GM12891 (cell line): ENCODE data around the gene SMAD9. TPM values are rescaled to one million over a fixed set of nuclear protein-coding genes. Genes with fewer than 3 reads are reported as not detected.
A peak's percentile ranks its signal among the peaks of the same experiment; 100 is the strongest.

Experiments used
- DNase-seq: peaks from one replicate; pipeline ENCODE4 v3.0.0; 2011; ENCODE audit warnings: low spot score; ENCODE audit not compliant: insufficient read length
- FAIRE-seq: peaks from 2 replicates; lab custom pipeline; 2011; peaks lifted over from hg19 to GRCh38; lab: Jason Lieb, UNC
- PAX5 ChIP-seq: IDR thresholded peaks from 2 replicates; pipeline ENCODE4 v1.6.1; 2011; ENCODE audit warnings: low read length, moderate library complexity, mild to moderate bottlenecking; ENCODE audit not compliant: insufficient read depth, severe bottlenecking
- POLR2A ChIP-seq: IDR thresholded peaks from 2 replicates; pipeline ENCODE4 v1.6.1; 2011; ENCODE audit warnings: low read depth, low read length, control low read depth
- POLR2AphosphoS5 ChIP-seq: IDR thresholded peaks from 2 replicates; pipeline ENCODE4 v1.6.1; 2011; ENCODE audit warnings: low read depth, low read length, control low read depth
- POU2F2 ChIP-seq: IDR thresholded peaks from 2 replicates; pipeline ENCODE4 v1.6.1; 2011; ENCODE audit warnings: low read depth, mild to moderate bottlenecking, control low read depth, low read length, moderate library complexity
- SPI1 ChIP-seq: IDR thresholded peaks from 2 replicates; pipeline ENCODE4 v1.6.1; 2011; ENCODE audit warnings: low read depth, low read length, control low read depth
- TAF1 ChIP-seq: IDR thresholded peaks from 2 replicates; pipeline ENCODE4 v1.6.1; 2011; ENCODE audit warnings: low read depth, low read length, control low read depth
- polyA plus RNA-seq: library from polyadenylated mRNA; unstranded; fragments of >200 nt; gene quantifications from one replicate; pipeline ENCODE4 v1.2.1, GENCODE V29; 2012; ENCODE audit warnings: low read depth, missing spikeins, inconsistent platforms; ENCODE audit not compliant: missing spikeins

SMAD9 gene
- 0.05 TPM for polyA plus RNA-seq

DNA sequence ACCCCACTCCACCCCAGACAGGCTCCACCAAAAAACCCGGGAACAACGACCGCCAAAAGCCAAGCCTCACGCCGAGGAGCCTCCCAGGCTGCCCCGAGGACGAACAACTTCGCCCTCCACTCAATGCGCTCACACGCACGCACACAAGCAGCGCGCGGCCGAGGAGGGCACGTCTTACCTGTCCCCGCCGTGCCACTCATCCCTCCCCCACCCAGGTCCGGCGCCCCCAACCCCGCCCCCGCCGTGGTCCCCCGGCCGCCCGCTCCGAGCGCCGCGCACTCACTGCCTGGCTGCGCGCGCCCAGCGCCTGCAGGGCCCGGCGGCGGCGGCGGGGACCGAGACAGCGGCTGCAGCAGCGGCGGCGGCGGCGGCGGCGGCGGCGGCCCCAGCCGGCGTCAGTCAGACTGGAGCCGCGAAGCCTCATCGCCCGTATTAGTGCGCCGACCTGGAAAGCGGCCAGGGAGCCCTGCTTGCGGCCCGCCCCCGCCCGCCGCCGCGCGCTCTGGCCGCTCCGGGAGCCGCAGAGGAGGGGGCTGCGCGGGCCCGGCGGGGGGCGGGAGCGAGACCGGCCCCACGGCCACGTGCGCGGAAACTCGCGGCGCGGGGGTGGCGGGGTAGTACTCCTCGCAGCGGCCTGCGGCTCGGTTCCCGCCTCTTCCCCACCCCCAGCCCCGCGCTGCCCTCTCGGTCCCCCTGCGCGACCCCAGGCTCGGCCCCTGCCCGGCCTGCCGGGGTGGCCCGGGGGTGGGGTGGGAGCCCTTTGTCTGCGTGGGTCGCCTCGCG, at the start of gene SMAD9:
Gene SMAD9 (minus strand): TSS at position 406 of the 783 bp plus-strand sequence. CDS start 40,549 bp downstream, outside the sequence.
- no peak for TF ChIP-seq SPI1
- TF ChIP-seq POLR2AphosphoS5 = no peak
- no peak for TF ChIP-seq POLR2A
- no peak for FAIRE-seq
- DNase-seq = peak; percentile 43

DNA sequence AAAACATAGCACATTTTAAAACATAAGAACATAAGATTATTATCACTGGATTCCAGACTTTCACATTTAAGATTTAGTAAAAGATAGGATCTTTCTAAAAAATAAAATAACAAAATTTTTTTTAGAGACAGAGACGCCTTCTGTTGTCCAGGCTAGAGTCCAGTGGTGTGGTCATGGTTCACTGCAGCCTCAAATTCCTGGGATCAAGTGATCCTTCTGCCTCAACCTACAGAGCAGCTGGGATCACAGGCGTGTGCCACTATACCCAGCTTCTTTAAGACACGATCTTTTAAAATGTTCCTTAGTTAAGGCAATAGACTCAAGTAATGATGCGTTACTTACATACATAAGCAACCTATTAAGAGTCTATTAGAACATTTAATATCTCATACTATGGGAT, 46.4 kb upstream of the SMAD9 start:
- DNase-seq = no peak
- no peak for TF ChIP-seq POLR2AphosphoS5
- TF ChIP-seq PAX5 = no peak
- TF ChIP-seq POU2F2 = no peak
- TF ChIP-seq SPI1 = no peak
- TF ChIP-seq TAF1 = no peak
- TF ChIP-seq POLR2A = no peak
- no peak for FAIRE-seq

DNA sequence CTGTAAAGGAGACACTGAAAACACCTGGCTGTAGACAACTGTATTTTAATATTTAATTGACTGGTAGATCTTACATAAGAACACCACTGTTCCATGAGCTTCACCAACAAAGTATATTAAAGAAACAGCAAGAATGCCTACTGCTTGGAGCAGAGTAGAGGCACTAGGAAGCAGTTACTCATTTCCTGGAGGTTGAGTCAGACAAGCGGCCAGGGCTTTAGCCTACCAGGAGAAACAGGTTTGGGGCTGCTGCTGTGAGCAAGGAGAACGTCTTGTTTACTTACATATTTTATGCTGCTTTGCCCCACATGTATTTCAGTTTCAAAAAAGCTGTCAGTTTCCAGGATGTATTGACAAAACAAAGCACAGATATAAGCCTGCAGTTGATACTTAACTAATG, 45.7 kb upstream of the SMAD9 start:
- FAIRE-seq = no peak
- DNase-seq = no peak
- TF ChIP-seq POU2F2 (no peak), POLR2AphosphoS5 (no peak), POLR2A (no peak), SPI1 (no peak), TAF1 (no peak), PAX5 (no peak)

DNA sequence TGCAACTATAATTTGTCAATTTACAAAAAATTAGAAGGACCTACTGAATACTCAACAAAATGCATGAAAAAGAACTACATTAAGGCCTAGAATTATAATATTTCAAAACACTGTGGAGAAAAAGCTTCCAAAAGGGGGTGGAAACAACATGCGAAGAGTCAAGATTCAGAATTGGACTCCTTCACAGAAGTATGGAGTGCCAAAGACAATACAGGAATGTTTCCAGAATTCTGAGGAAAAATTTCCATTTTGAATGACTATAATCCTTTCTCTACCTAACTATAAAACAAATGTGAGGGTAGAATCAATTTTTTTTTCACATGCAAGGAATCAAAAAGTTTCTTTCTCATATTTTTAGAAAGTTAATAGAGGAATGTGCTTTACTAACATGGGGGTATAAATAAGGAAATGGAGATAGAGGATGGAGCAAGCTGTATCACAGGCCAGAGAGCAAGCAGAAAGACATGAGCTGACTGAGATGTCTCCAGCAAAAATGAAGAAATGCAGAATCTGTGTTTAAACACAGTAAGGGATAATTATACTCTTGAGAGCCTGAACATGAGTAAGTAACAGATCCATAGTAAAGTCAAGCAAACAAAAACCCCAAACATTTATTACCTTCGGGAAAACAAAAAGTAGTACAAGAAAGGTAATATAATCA, 39.5 kb upstream of the SMAD9 start:
- DNase-seq (no peak), FAIRE-seq (no peak)
- TF ChIP-seq POLR2AphosphoS5 (no peak), SPI1 (no peak), PAX5 (no peak), TAF1 (no peak), POU2F2 (no peak), POLR2A (no peak)

DNA sequence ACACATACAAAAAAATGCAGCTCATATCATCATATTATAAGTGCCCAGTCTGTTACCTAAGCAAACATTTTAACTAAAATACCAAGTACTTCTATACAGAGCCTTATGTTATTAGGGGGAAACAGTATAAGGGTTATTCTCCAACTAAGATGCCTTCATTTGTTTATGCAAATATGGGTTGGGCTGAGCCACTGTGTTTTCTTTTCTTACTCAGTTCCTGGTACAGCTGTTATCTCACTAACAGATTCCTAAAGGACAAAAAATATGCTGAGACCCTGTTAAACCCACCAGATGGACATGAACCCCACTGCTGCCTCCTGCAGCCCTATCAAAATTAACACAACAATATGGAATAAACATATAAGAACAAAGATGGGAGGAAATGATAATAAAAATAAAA, 34.5 kb upstream of the SMAD9 start:
- TF ChIP-seq POU2F2 (no peak), TAF1 (no peak), SPI1 (no peak), POLR2A (no peak), PAX5 (no peak), POLR2AphosphoS5 (no peak)
- FAIRE-seq = no peak
- DNase-seq = no peak

DNA sequence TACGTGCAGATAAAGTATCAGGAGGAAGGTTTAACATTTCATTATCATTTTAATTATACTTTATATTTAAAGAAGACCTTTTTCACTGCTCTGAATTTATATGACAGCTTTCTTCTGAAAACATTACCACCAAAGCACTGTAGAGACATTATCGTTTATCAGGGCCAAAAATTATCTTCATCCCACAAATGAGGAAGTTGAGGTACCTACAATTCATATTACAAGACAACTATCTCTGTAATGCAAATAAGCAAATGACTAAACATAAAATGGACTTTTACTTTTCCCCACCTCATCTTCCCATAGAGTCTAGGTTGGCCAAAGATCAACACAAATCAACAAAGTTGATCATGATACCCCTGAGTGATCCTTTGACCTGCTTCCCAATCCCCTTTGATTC, 30.9 kb upstream of the SMAD9 start:
- TF ChIP-seq POLR2AphosphoS5 = no peak
- no peak for TF ChIP-seq SPI1
- no peak for TF ChIP-seq POU2F2
- no peak for TF ChIP-seq PAX5
- TF ChIP-seq TAF1 = no peak
- no peak for TF ChIP-seq POLR2A
- DNase-seq (no peak), FAIRE-seq (peak; percentile 40)

DNA sequence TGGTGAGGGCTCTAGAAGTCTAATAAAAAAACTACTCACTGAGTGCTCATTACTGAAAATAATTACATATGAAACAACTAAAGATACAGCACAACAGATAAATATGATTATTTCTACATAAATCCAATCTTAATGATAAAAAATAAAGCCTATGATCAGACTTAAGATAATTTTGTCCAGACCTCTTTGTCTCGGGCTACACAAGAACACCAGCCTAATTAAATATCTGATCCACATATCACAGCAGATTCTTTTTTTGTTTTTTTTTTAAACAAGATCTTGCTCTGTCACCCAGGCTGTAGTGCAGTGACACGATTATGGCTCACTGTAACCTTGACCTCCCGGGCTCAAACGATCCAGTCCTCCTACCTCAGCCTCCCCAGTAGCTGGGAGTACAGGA, 30.3 kb upstream of the SMAD9 start:
- DNase-seq (no peak), FAIRE-seq (no peak)
- TF ChIP-seq TAF1 (no peak), PAX5 (no peak), POLR2A (no peak), SPI1 (no peak), POU2F2 (no peak), POLR2AphosphoS5 (no peak)

DNA sequence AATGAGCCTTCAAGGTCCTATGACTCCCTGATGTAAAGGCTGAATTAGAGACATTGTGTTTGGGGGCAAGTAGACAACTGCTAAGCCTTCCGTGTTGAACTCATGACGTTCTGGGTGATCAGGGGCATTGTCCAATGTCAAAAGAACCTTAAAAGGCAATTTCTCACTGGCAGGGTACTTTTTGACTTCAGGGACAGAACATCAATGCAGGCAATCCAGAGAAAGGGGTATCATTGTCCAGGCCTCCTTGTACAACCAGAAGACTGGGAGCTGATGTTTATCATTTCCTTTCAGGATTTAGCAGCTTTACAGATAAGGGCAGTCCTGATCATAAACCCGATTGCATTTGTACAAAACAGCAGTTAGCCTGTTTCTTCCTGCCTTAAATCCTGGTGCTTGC, 25.0 kb upstream of the SMAD9 start:
- TF ChIP-seq POU2F2 = no peak
- no peak for TF ChIP-seq POLR2AphosphoS5
- TF ChIP-seq PAX5 = no peak
- no peak for TF ChIP-seq POLR2A
- no peak for TF ChIP-seq TAF1
- TF ChIP-seq SPI1 = no peak
- FAIRE-seq = no peak
- DNase-seq = no peak

DNA sequence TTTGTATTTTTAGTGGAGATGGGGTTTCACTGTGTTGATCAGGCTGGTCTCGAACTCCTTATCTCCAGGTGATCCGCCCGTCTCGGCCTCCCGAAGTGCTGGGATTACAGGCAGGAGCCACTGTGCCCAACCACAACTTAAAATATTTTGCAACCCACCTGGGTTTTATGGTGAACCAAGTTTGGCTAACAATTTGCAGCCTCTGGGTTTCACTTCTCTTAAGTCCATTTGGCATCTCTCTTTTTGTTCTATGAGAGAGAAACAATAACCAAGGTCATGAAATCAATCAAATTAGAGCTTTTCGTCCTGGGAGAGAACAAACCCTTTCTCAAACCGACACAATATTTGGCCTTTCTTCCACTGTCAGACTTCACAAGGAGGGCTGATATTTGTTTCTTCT, 5.6 kb upstream of the SMAD9 start:
- TF ChIP-seq SPI1 = peak; percentile 33; the same call in 1 of the 2 replicates
- TF ChIP-seq POU2F2 = no peak
- no peak for TF ChIP-seq POLR2AphosphoS5
- DNase-seq = no peak
- no peak for FAIRE-seq

DNA sequence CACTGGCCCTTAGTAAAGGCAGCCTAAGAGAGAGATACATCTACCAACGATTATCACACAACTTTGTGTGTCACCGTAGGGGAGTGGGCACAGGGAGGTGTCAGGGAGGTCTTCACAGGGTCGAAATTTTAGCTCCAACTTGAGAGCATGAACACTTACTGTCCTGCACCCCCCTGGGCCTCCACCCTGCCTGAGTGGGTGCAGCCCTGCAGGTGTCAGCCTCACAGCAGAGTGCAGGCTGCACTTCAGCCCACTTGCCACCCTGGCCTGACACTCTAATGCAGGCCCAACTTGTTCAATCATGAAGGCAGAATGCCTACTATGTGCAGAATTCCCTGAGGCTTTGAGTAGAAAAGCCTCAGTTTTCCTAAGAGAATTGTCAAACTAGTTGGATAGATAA, 4.0 kb upstream of the SMAD9 start:
- TF ChIP-seq TAF1 (no peak), POU2F2 (no peak), SPI1 (no peak), POLR2AphosphoS5 (no peak), PAX5 (no peak), POLR2A (no peak)
- FAIRE-seq = no peak
- no peak for DNase-seq
